A673 (cell line): ENCODE data around the gene UBL4B. TPM values are rescaled to one million over a fixed set of nuclear protein-coding genes. Genes with fewer than 3 reads are reported as not detected.

Source experiments
- BruUV-seq: library from RNA; stranded (reverse); fragments of 400-500 nt; replicated peaks from 2 replicates; lab custom pipeline; 2021; lab: Mats Ljungman, UMichigan
- CTCF ChIA-PET: fragments of 300-600 bp; sonication (Branson Sonifier 250); formaldehyde crosslinking; loops from one replicate; lab custom pipeline; 2022; ENCODE audit warnings: antibody characterized with exemption; lab: Charles Lee
- POLR2A ChIA-PET: fragments of 300-600 bp; sonication (Branson Sonifier 250); formaldehyde crosslinking; loops from one replicate; lab custom pipeline; 2022; ENCODE audit warnings: antibody characterized with exemption; ENCODE audit not compliant: low non-redundant PET; lab: Charles Lee
- DNase-seq: peaks from one replicate; pipeline ENCODE4 v3.0.0-alpha.2; 2015; ENCODE audit warnings: low spot score
- H3K27ac ChIP-seq: fragments of 200-600 bp; sonication (generic); 2 replicates; pipeline ENCODE4 v1.5.1; 2016; ENCODE audit warnings: mixed run types, low read depth, mild to moderate bottlenecking, mixed read lengths, antibody characterized with exemption, low read length; ENCODE audit not compliant: poor library complexity, severe bottlenecking
- H3K27me3 ChIP-seq: fragments of 200-600 bp; sonication (generic); replicated peaks from 2 replicates; pipeline ENCODE4 v1.6.1; 2017; ENCODE audit warnings: mixed run types, low read depth, mild to moderate bottlenecking, mixed read lengths, antibody characterized with exemption, low read length; ENCODE audit not compliant: insufficient read depth, poor library complexity
- H3K36me3 ChIP-seq: fragments of 200-600 bp; sonication (generic); 2 replicates; pipeline ENCODE4 v1.6.1; 2016; ENCODE audit warnings: mixed run types, mild to moderate bottlenecking, mixed read lengths, antibody characterized with exemption, low read length; ENCODE audit not compliant: insufficient read depth, poor library complexity, severe bottlenecking
- H3K4me1 ChIP-seq: fragments of 200-600 bp; sonication (generic); 2 replicates; pipeline ENCODE4 v1.6.1; 2017; ENCODE audit warnings: mixed run types, mild to moderate bottlenecking, mixed read lengths, antibody characterized with exemption, low read length; ENCODE audit not compliant: insufficient read depth, poor library complexity, severe bottlenecking
- H3K4me3 ChIP-seq: fragments of 200-600 bp; sonication (generic); 2 replicates; pipeline ENCODE4 v1.5.1; 2016; ENCODE audit warnings: low read depth, mixed run types, mild to moderate bottlenecking, mixed read lengths, low read length; ENCODE audit not compliant: poor library complexity, severe bottlenecking
- H3K9me3 ChIP-seq: fragments of 200-600 bp; sonication (generic); 2 replicates; pipeline ENCODE4 v1.6.1; 2016; ENCODE audit warnings: mixed run types, low read depth, mild to moderate bottlenecking, mixed read lengths, antibody characterized with exemption, low read length; ENCODE audit not compliant: poor library complexity, severe bottlenecking
- CTCF ChIP-seq: fragments of 300-800, 200-600 bp; sonication (generic); conservative IDR thresholded peaks from 2 replicates; pipeline ENCODE4 v1.5.1; 2017; ENCODE audit warnings: low read depth, mild to moderate bottlenecking, antibody characterized with exemption, low read length, moderate library complexity, mixed read lengths
- EZH2 ChIP-seq: fragments of 200-600 bp; sonication (generic); IDR thresholded peaks from 2 replicates; pipeline ENCODE4 v1.6.1; 2017; ENCODE audit warnings: borderline replicate concordance, low read depth, mild to moderate bottlenecking, mixed read lengths, antibody characterized with exemption, low read length; ENCODE audit not compliant: poor library complexity, severe bottlenecking
- intact Hi-C: fragments of 100-400 bp; cut with micrococcal nuclease; formaldehyde crosslinking; loops from one replicate; pipeline ENCODE4 v1.10.0; 2022; ENCODE audit not compliant: unreplicated experiment
- total RNA-seq: library from RNA; stranded (reverse); gene quantifications from 2 replicates; pipeline ENCODE4 v1.2.3, GENCODE V29; 2021

Gene UBL4B
- total RNA-seq, 1 experiment from 2014 or later, result not detected

- no peaks in the 10 kb centered on the region for H3K9me3 ChIP-seq
- no peak overlapping the region for H3K4me3 ChIP-seq
- H3K27ac ChIP-seq, result no peak overlapping the region
- TF ChIP-seq CTCF (no peak), EZH2 (no peak)
- CTCF ChIA-PET, result no interaction called here
- DNase-seq, result no peak
- no peaks in the 10 kb centered on the region for H3K4me1 ChIP-seq
- POLR2A ChIA-PET, result no interaction called here
- no peaks in the 10 kb centered on the region for H3K36me3 ChIP-seq
- intact Hi-C loops, result no loop called here
- peaks cover 40% of the 10 kb centered on the region for H3K27me3 ChIP-seq
- BruUV-seq, result no TSS peak
These were observed 13.6 kb downstream of the UBL4B start for GRCh38 chr1:110125810-110126209.

- no peaks in the 10 kb centered on the region for H3K9me3 ChIP-seq
- BruUV-seq, result no TSS peak
- ChIA-PET POLR2A (no interaction called here), CTCF (no interaction called here)
- H3K27me3 ChIP-seq, result peaks cover 70% of the 10 kb centered on the region
- no peak for DNase-seq
- intact Hi-C loops, result no loop called here
- no peaks in the 10 kb centered on the region for H3K4me1 ChIP-seq
- H3K4me3 ChIP-seq, result no peak overlapping the region
- H3K36me3 ChIP-seq, result no peaks in the 10 kb centered on the region
- H3K27ac ChIP-seq, result no peak overlapping the region
- TF ChIP-seq CTCF (0 out of 2 replicates have a peak, but pooled peaks have one; percentile 18), EZH2 (no peak)
These were observed 17.9 kb downstream of the UBL4B start for GRCh38 chr1:110130113-110130591.

GRCh38 chr1:110130989-110131388 is 18.7 kb downstream of the UBL4B start:
- Histone ChIP-seq H3K36me3 (no peaks in the 10 kb centered on the region), H3K27ac (no peak overlapping the region), H3K4me1 (no peaks in the 10 kb centered on the region), H3K9me3 (no peaks in the 10 kb centered on the region), H3K27me3 (peaks cover 71% of the 10 kb centered on the region), H3K4me3 (no peak overlapping the region)
- ChIA-PET POLR2A (no interaction called here), CTCF (no interaction called here)
- intact Hi-C loops, result no loop called here
- no peak for TF ChIP-seq CTCF
- TF ChIP-seq EZH2, result no peak
- no peak for DNase-seq
- BruUV-seq, result no TSS peak
